ENCODE measurements around the gene NPAS2.

DNA sequence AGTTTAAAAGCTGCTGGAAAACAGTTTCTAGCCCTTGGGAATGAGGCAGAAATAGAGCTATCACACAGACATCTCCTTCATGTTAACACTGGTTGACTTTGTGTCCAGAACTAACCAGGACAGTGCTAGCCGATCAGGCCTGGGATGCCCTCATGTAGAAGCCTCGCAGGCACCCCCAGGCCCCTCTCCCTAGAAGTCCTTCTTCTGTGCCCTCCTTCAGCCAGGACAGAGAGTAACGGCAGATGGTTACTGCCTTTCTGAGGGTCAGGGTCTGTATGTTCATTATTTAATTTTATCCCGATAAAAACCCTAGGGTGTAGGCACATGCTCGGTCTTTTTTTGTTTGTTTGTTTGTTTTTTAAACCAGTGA is 171.4 kb downstream of the NPAS2 start:
- TF ChIP-seq, protein P1, sequence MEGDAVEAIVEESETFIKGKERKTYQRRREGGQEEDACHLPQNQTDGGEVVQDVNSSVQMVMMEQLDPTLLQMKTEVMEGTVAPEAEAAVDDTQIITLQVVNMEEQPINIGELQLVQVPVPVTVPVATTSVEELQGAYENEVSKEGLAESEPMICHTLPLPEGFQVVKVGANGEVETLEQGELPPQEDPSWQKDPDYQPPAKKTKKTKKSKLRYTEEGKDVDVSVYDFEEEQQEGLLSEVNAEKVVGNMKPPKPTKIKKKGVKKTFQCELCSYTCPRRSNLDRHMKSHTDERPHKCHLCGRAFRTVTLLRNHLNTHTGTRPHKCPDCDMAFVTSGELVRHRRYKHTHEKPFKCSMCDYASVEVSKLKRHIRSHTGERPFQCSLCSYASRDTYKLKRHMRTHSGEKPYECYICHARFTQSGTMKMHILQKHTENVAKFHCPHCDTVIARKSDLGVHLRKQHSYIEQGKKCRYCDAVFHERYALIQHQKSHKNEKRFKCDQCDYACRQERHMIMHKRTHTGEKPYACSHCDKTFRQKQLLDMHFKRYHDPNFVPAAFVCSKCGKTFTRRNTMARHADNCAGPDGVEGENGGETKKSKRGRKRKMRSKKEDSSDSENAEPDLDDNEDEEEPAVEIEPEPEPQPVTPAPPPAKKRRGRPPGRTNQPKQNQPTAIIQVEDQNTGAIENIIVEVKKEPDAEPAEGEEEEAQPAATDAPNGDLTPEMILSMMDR (IDR thresholded peaks at IDR 0.05): no peak
- TF ChIP-seq POLR2A (IDR thresholded peaks at IDR 0.05): no peak

Data from breast epithelium (tissue), 3 donors.